Type B pancreatic cell (in vitro differentiated cells): ENCODE measurements around the gene KIFC1. TPM values are rescaled to one million over a fixed set of nuclear protein-coding genes. Genes with fewer than 3 reads are reported as not detected.
A peak's percentile ranks its signal among the peaks of the same experiment; 100 is the strongest.

Experiments
- DNase-seq: peaks from one replicate; pipeline ENCODE4 v3.0.0; 2021; ENCODE audit warnings: mixed read lengths; ENCODE audit not compliant: unreplicated experiment; ENCODE audit errors: extremely low spot score
- H3K27ac Mint-ChIP-seq: 2 replicates; pipeline ENCODE4 v1.8.0; 2021; ENCODE audit warnings: mild to moderate bottlenecking, mixed read lengths
- H3K27me3 Mint-ChIP-seq: 2 replicates; pipeline ENCODE4 v1.8.0; 2021; ENCODE audit warnings: mixed read lengths
- H3K36me3 Mint-ChIP-seq: 2 replicates; pipeline ENCODE4 v1.8.0; 2021; ENCODE audit warnings: mixed read lengths
- H3K4me1 Mint-ChIP-seq: one replicate; pipeline ENCODE4 v1.8.0; 2021; ENCODE audit warnings: mixed read lengths; ENCODE audit not compliant: unreplicated experiment
- H3K4me3 Mint-ChIP-seq: 2 replicates; pipeline ENCODE4 v1.8.0; 2021; ENCODE audit warnings: mild to moderate bottlenecking, mixed read lengths
- H3K9me3 Mint-ChIP-seq: 2 replicates; pipeline ENCODE4 v1.8.0; 2021; ENCODE audit warnings: mixed read lengths
- total RNA-seq: library from RNA; stranded (reverse); gene quantifications from 2 replicates; pipeline ENCODE4 v1.2.1, GENCODE V29; 2021; ENCODE audit warnings: low replicate concordance
- TF ChIP-seq, protein P1 (sequence below): fragments of 200-600 bp; sonication (generic); conservative IDR thresholded peaks from 2 replicates; pipeline ENCODE4 v1.5.0; 2021; ENCODE audit warnings: antibody characterized with exemption, mild to moderate bottlenecking

The KIFC1 gene
- total RNA-seq, 1 donor from 2014 or later, result 67.7 TPM

DNA sequence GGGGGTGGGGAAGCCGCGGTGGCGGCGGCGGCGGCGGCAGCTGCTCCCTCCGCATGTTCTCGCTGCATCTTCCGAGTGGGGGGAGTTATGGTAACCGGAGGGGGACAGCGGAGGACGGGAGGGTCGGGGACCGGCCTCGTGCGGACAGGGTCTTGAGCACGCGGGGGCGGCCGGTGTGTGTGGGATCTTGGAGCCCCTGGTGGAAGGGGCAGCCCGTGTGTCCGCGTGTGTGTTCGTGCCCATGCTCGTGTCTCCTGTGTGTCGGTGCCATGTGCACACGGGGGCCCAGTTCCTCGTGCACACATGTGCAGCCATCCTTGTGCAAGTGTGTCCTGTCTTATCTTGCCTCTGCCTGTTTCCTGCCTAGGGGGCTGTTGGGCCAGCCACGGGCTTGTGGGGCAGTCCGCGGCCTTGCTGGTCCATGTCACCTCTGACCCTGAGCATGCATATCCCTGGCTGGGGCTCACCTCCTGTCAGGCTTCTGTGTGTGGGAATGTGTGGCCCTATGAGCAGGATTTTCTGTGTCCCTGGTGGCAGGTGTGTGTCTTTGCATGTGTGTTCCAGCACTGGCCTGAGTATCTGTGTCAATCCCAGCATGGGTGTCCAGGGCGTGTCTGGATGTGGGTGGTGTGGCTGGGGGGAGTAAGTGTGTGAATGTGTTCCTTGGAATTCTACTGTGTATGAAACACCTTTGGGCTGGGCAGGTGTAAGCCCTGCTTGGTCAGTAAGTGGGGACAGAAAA is 36.8 kb downstream of the KIFC1 start:
- Mint-ChIP-seq H3K27me3 (peaks cover 3% of the 10 kb centered on the region), H3K9me3 (no peaks in the 10 kb centered on the region), H3K4me3 (peak overlapping the region; percentile 97), H3K36me3 (peaks cover 12% of the 10 kb centered on the region), H3K27ac (peak overlapping the region; percentile 93), H3K4me1 (peaks cover 70% of the 10 kb centered on the region)
- DNase-seq, result no peak
- TF ChIP-seq, protein P1, sequence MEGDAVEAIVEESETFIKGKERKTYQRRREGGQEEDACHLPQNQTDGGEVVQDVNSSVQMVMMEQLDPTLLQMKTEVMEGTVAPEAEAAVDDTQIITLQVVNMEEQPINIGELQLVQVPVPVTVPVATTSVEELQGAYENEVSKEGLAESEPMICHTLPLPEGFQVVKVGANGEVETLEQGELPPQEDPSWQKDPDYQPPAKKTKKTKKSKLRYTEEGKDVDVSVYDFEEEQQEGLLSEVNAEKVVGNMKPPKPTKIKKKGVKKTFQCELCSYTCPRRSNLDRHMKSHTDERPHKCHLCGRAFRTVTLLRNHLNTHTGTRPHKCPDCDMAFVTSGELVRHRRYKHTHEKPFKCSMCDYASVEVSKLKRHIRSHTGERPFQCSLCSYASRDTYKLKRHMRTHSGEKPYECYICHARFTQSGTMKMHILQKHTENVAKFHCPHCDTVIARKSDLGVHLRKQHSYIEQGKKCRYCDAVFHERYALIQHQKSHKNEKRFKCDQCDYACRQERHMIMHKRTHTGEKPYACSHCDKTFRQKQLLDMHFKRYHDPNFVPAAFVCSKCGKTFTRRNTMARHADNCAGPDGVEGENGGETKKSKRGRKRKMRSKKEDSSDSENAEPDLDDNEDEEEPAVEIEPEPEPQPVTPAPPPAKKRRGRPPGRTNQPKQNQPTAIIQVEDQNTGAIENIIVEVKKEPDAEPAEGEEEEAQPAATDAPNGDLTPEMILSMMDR, result peak; percentile 69

DNA sequence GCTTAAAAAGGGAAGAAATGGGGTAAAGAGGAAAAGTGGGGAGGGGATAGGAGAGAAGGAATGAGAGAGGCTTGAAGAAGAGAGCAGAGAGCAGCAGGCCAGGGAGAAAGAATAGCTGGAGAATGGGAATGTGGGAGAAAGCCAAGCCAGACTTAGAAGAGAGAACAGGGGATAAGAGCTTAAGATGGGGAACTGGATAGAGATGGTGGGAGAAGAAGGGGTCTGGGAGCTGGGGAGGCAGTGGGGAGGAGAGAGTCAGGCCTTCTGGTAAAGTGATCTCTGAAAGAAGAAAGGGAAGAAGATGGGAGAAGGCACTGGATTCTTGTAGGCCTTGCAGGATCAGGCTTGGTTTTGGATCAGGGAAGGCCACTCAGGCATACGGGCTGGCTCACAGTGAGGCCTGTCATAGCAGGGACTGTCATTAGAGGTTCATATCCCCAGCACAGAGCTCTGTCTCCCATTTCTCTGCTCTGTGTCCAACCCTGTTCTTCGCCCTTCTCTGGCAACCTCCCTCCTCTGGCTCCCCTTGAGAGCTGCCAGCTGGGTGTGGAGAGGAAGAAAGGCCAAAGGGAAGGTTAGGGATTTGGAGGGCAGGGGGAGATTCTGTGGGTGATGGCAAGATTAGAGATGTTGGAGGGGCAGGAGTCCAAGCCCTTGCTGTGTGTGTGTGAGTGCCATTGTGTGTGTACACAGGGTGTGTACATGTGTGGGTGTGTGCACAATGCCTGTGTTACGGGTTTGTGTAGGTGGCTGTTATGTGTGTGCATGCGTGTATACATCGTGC is 37.5 kb downstream of the KIFC1 start:
- Mint-ChIP-seq H3K27me3 (peaks cover 3% of the 10 kb centered on the region), H3K9me3 (no peaks in the 10 kb centered on the region), H3K36me3 (peaks cover 14% of the 10 kb centered on the region), H3K27ac (peak overlapping the region; percentile 93), H3K4me1 (peaks cover 71% of the 10 kb centered on the region), H3K4me3 (peak overlapping the region; percentile 97)
- TF ChIP-seq, protein P1, result no peak
- DNase-seq, result no peak

DNA sequence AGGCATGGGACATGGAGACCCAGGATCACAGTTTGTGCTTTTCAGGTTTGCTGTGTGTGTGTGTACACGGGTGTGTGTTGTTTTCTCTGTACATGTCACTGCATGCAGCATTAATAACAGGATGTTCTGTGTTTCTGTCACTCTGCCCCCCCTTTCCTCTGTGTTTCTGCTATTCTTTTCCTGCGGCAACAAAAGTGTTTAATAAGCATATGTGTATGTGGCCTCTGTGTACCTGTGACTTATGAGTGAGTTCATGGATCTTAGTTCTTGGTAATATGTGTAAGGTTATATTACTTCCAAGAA is 38.1 kb downstream of the KIFC1 start:
- Mint-ChIP-seq H3K4me3 (peak overlapping the region; percentile 97), H3K4me1 (peaks cover 67% of the 10 kb centered on the region), H3K27me3 (peaks cover 3% of the 10 kb centered on the region), H3K36me3 (peaks cover 12% of the 10 kb centered on the region), H3K27ac (peak overlapping the region; percentile 93), H3K9me3 (no peaks in the 10 kb centered on the region)
- DNase-seq, result no peak
- TF ChIP-seq, protein P1, result no peak

DNA sequence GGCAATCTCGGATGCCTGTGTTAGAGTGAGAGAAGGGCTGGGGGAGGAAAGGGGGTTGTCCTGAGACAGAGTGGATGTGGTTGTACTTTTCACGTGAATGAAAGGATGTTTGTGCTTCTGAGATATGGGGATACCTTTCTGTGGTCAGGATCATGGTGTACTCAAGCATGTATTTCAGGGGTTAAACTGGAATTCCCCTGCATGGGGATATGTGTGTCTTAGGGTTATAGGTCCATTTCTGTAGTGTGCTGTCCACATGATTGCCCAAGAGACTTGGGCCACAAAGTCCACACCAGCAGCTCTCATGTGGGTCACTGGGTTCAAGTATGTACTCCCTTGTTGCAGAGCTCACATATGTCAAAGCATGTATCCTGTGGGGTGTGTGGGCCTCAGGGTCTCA is 38.7 kb downstream of the KIFC1 start:
- TF ChIP-seq, protein P1, result no peak
- Mint-ChIP-seq H3K27ac (peak overlapping the region; percentile 93), H3K9me3 (no peaks in the 10 kb centered on the region), H3K27me3 (peaks cover 3% of the 10 kb centered on the region), H3K36me3 (peaks cover 12% of the 10 kb centered on the region), H3K4me3 (peak overlapping the region; percentile 80), H3K4me1 (peaks cover 61% of the 10 kb centered on the region)
- DNase-seq, result no peak

DNA sequence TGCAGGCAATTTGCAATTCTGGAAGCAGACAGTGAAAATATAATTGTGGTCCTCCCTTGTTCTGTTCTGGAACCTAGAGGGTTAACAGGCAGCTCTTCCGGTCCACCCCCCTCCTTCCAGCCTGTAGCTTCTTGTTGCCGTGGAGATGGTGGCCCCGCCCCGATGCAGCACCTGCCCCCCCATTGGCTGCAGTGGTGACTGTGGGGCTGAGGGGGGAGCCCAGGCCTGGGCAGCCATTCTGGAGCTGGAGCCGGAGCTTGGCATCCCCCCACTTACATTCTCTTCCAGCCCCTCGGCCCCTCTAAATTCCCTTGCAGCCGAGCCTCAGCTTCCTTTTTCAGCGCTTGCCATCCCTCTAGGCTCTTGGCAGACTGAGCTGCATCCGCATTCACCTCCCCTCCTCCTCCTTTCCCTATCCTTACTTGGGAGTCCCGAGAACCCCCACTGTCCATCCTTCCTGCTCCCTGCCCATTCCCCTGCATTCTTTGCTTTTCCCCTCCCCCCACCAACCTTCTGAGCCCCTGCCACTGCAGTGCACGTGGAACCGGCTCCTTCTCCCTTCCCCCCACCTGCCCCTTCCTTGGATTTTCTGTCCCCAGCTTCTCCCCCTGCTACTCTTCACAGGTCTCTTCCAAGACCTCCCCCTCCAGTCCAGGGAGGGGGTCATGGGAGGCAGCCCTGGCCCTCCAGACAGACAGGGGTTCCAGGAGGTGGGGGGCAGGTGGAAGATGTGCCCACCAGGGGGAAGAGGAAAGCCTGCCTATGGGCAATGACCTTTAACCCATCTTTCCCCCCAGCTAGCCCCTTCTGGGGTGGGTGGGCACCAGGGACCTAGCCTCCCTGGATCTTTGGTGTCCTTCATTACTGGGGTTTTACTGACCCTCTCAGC is 39.6 kb downstream of the KIFC1 start:
- peaks cover 12% of the 10 kb centered on the region for H3K36me3 Mint-ChIP-seq
- H3K4me3 Mint-ChIP-seq, result peak overlapping the region; percentile 80
- no peaks in the 10 kb centered on the region for H3K9me3 Mint-ChIP-seq
- H3K27ac Mint-ChIP-seq, result peak overlapping the region; percentile 93
- peaks cover 3% of the 10 kb centered on the region for H3K27me3 Mint-ChIP-seq
- TF ChIP-seq, protein P1, result no peak
- DNase-seq, result peak; percentile 80
- H3K4me1 Mint-ChIP-seq, result peaks cover 59% of the 10 kb centered on the region
